Astrocyte of the cerebellum (primary cell): ENCODE measurements around the gene C1orf21.

Experiments used
- DNase-seq: peaks from one replicate; pipeline ENCODE4 v3.0.0-alpha.2; 2011; ENCODE audit warnings: low read depth
- H3K4me3 ChIP-seq: 2 replicates; pipeline ENCODE4 v1.5.1; 2011; ENCODE audit warnings: mild to moderate bottlenecking, low read depth, low read length, moderate library complexity
- CTCF ChIP-seq: IDR thresholded peaks from 2 replicates; pipeline ENCODE4 v1.5.1; 2012; ENCODE audit warnings: low read length, low read depth, moderate library complexity, mild to moderate bottlenecking; ENCODE audit errors: missing control alignments
- in situ Hi-C: cut with HindIII; loops from 2 replicates; pipeline ENCODE4 v1.10.0; 2017; ENCODE audit warnings: low sequenced_read_pairs

Gene C1orf21

GRCh38 chr1:184555665-184556641 is 169.1 kb downstream of the C1orf21 start:
- no peak for TF ChIP-seq CTCF
- no peak for DNase-seq
- in situ Hi-C loops, result no loop called here

DNA sequence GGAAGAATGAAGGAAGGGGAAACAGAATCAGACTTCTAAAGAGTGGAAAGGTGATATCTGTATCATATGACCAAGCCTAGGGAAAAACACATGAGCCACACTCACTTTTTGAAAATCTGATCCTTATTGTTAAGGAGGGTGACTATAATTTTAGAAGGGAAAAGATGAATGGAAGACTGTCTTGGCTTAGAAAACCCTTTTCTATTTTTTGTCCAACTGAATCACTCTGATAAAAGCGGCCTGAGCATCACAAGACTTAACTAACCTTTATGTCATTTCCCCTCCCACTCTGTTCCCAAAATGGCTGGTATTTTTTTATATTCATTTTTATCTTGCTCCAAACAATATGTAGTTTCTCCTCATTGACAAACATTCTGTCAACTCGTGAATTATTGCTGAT is 169.8 kb downstream of the C1orf21 start:
- in situ Hi-C loops, result no loop called here
- H3K4me3 ChIP-seq, result no peak overlapping the region
- DNase-seq, result no peak
- TF ChIP-seq CTCF, result no peak

More at GRCh38 chr1:184555665-184556641, 169.1 kb downstream of the C1orf21 start:
- no peak overlapping the region for H3K4me3 ChIP-seq

- no peak overlapping the region for H3K4me3 ChIP-seq
- in situ Hi-C loops, result no loop called here
- no peak for DNase-seq
- TF ChIP-seq CTCF, result no peak
Measured at GRCh38 chr1:184557423-184558347, 170.9 kb downstream of the C1orf21 start.

DNA sequence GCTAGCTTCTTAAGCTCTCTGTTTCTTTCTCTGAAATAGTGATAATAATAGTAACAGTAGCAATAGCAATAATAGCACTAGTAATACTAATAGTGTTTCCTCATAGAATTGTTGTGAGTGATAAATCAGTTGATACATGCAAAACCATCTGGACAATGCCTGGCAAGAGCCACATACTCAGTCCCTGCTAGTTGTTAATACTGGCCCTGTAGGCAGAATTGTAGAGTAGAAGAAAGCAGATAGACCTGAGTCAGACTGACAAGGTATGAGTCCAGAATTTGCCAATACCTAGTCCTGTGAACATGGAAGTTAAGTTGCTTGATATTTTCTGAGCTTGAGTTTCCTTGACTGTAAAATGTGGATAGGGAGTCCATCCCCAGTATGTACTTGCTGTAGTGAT is 171.9 kb downstream of the C1orf21 start:
- TF ChIP-seq CTCF, result no peak
- no peak overlapping the region for H3K4me3 ChIP-seq
- DNase-seq, result no peak
- in situ Hi-C loops, result no loop called here

DNA sequence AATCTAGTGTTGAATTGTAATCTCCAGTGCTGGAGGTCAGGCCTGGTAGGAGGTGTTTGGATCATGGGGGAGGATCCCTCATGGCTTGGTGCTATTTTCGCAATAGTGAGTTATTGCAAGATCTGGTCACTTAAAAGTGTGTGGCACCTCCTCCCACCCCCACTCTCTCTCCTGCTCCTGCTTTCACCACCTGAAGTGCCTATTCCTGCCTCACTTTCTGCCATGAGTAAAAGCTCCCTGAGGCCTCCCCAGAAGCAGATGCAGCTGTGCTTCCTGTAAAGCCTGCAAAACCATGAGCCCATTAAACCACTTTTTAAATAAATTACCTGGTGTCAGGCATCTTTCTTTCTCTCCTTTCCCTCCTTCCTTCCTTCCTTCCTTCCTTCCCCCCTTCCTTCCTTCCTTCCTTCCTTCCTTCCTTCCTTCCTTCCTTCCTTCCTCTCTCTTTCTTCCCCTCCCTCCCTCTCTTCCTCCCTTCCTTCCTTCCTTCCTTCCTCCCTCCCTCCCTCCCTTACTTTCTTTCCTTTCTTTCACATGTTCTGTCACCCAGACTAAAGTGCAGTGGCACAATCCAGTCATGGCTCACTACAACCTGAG is 172.4 kb downstream of the C1orf21 start:
- in situ Hi-C loops, result no loop called here
- H3K4me3 ChIP-seq, result no peak overlapping the region
- DNase-seq, result no peak
- TF ChIP-seq CTCF, result no peak

GRCh38 chr1:184562806-184563205 is 176.0 kb downstream of the C1orf21 start:
- DNase-seq, result no peak
- in situ Hi-C loops, result no loop called here
- no peak for TF ChIP-seq CTCF
- H3K4me3 ChIP-seq, result no peak overlapping the region
